Lower leg skin (tissue), 3 donors: Measurements from ENCODE around the gene PFKFB2.

Experiments used
- CTCF ChIP-seq, 3 donors: fragments of 450-650 bp; IDR thresholded peaks; one replicate each; pipeline ENCODE4 v1.5.1; 2016; ENCODE audit warnings: antibody characterized with exemption in 3 of 3, mild to moderate bottlenecking in 3 of 3, moderate library complexity in 2 of 3
- POLR2A ChIP-seq, 2 donors: fragments of 450-650 bp; IDR thresholded peaks; one replicate each; pipeline ENCODE4 v1.6.1; 2016 to 2017; ENCODE audit warnings: antibody characterized with exemption in 2 of 2, mild to moderate bottlenecking in 1 of 2, moderate library complexity in 1 of 2

GRCh38 chr1:207009182-207009850, 43.8 kb upstream of the PFKFB2 start:
- TF ChIP-seq POLR2A (IDR thresholded peaks at IDR 0.05) (no peak), CTCF (IDR thresholded peaks at IDR 0.05) (no peak)
